H1 (cell line): ENCODE data around the gene PBX3. TPM values are rescaled to one million over a fixed set of nuclear protein-coding genes. Genes with fewer than 3 reads are reported as not detected.

ENCODE experiments used
- CTCF ChIA-PET: fragments of 300-600 bp; sonication (Branson Sonifier 250); formaldehyde crosslinking; loops from one replicate; lab custom pipeline; 2021; ENCODE audit not compliant: partially characterized antibody; lab: Charles Lee
- POLR2A ChIA-PET: fragments of 300-600 bp; sonication (Branson Sonifier 250); formaldehyde crosslinking; loops from one replicate; lab custom pipeline; 2021; ENCODE audit warnings: inconsistent platforms; ENCODE audit not compliant: partially characterized antibody; lab: Charles Lee
- DNase-seq, 2 experiments: peaks; one replicate each; pipeline versions ENCODE4 v3.0.0 to v3.0.0-alpha.2; 2010 to 2022; ENCODE audit warnings: low spot score in 2 of 2, low read depth in 1 of 2, mixed read lengths in 1 of 2
- FAIRE-seq: peaks from 2 replicates; lab custom pipeline; 2011; peaks lifted over from hg19 to GRCh38; lab: Jason Lieb, UNC
- H2AFZ ChIP-seq: 2 replicates; pipeline ENCODE4 v1.8.1; 2012; ENCODE audit warnings: low read length, inconsistent platforms
- H2AK5ac ChIP-seq: 2 replicates; pipeline ENCODE4 v1.6.1; 2013; ENCODE audit warnings: low read depth, low read length
- H2BK120ac ChIP-seq: replicated peaks from 2 replicates; pipeline ENCODE3; 2013; ENCODE audit warnings: low read depth, low read length, inconsistent platforms
- H2BK12ac ChIP-seq: 2 replicates; pipeline ENCODE4 v1.6.1; 2013; ENCODE audit warnings: low read depth, low read length
- H2BK15ac ChIP-seq: 2 replicates; pipeline ENCODE4 v1.6.1; 2013; ENCODE audit warnings: low read length
- H2BK20ac ChIP-seq: 2 replicates; pipeline ENCODE4 v1.6.1; 2013; ENCODE audit warnings: low read length
- H2BK5ac ChIP-seq: 2 replicates; pipeline ENCODE4 v1.6.1; 2013; ENCODE audit warnings: low read depth, low read length
- H3K14ac ChIP-seq: 2 replicates; pipeline ENCODE4 v1.6.1; 2013; ENCODE audit warnings: inconsistent platforms; ENCODE audit not compliant: insufficient read length
- H3K18ac ChIP-seq: 2 replicates; pipeline ENCODE4 v1.6.1; 2013; ENCODE audit warnings: low read length; ENCODE audit errors: extremely low read depth
- H3K23ac ChIP-seq: 2 replicates; pipeline ENCODE4 v1.6.1; 2013; ENCODE audit warnings: inconsistent platforms; ENCODE audit not compliant: insufficient read length
- H3K23me2 ChIP-seq: 2 replicates; pipeline ENCODE4 v1.6.1; 2013; ENCODE audit warnings: low read depth, low read length
- H3K27ac ChIP-seq: 2 replicates; pipeline ENCODE4 v1.6.1; 2011; ENCODE audit warnings: low read depth, low read length, inconsistent platforms
- H3K27me3 ChIP-seq, 4 experiments: replicated peaks in 1 of 4; 1 replicate in 1 of 4; 2 replicates in 3 of 4; pipeline versions ENCODE4 v1.6.1 to v1.8.1; 2011 to 2013; ENCODE audit warnings: low read length in 3 of 4, mild to moderate bottlenecking in 3 of 4, inconsistent platforms in 2 of 4, mixed read lengths in 2 of 4, moderate library complexity in 1 of 4; ENCODE audit not compliant: control insufficient read depth in 3 of 4, insufficient read depth in 3 of 4; ENCODE audit errors: extremely low read depth in 1 of 4
- H3K36me3 ChIP-seq, 4 experiments: 2 replicates each; pipeline versions ENCODE4 v1.6.1 to v1.8.1; 2011 to 2013; ENCODE audit warnings: mild to moderate bottlenecking in 4 of 4, low read length in 3 of 4, moderate library complexity in 2 of 4, control low read depth in 1 of 4, inconsistent platforms in 1 of 4; ENCODE audit not compliant: insufficient read depth in 4 of 4, control insufficient read depth in 2 of 4
- H3K4ac ChIP-seq: replicated peaks from 2 replicates; pipeline ENCODE3; 2013; ENCODE audit warnings: low read length, low read depth, mixed read lengths, inconsistent platforms; ENCODE audit not compliant: insufficient read length
- H3K4me1 ChIP-seq, 4 experiments: replicated peaks in 1 of 4; 1 replicate in 1 of 4; 2 replicates in 3 of 4; pipeline versions ENCODE4 v1.6.1 to v1.8.1; 2011 to 2013; ENCODE audit warnings: low read length in 3 of 4, inconsistent platforms in 2 of 4, mixed read lengths in 1 of 4; ENCODE audit not compliant: insufficient read depth in 4 of 4, control insufficient read depth in 3 of 4
- H3K4me2 ChIP-seq, 2 experiments: 2 replicates each; pipeline versions ENCODE4 v1.6.1 to v1.8.1; 2011 to 2013; ENCODE audit warnings: low read depth in 2 of 2, low read length in 2 of 2, control low read depth in 1 of 2, inconsistent platforms in 1 of 2, mild to moderate bottlenecking in 1 of 2; ENCODE audit not compliant: insufficient read depth in 1 of 2
- H3K4me3 ChIP-seq, 4 experiments: fragments of 200-600, 300-600 bp in 1 of 4; sonication (generic), shearing (Covaris generic), sonication (Bioruptor Twin) in 1 of 4; 2 replicates each; pipeline versions ENCODE4 v1.5.1 to v1.8.1; 2011 to 2016; ENCODE audit warnings: low read length in 4 of 4, low read depth in 3 of 4, control low read depth in 2 of 4, inconsistent platforms in 2 of 4, mild to moderate bottlenecking in 2 of 4, mixed read lengths in 1 of 4, moderate library complexity in 1 of 4; ENCODE audit not compliant: insufficient read depth in 2 of 4; ENCODE audit errors: extremely low read depth in 1 of 4
- H3K56ac ChIP-seq: replicated peaks from 2 replicates; pipeline ENCODE3; 2013; ENCODE audit warnings: low read depth, mild to moderate bottlenecking, mixed read lengths, low read length, inconsistent platforms; ENCODE audit not compliant: insufficient read length
- H3K79me1 ChIP-seq: 2 replicates; pipeline ENCODE4 v1.6.1; 2013; ENCODE audit warnings: low read depth, low read length, control low read depth
- H3K79me2 ChIP-seq, 2 experiments: 2 replicates each; pipeline versions ENCODE4 v1.6.1 to v1.8.1; 2012 to 2013; ENCODE audit warnings: low read length in 2 of 2, mild to moderate bottlenecking in 2 of 2, inconsistent platforms in 1 of 2; ENCODE audit not compliant: insufficient read depth in 2 of 2, control insufficient read depth in 1 of 2
- H3K9ac ChIP-seq, 4 experiments: replicated peaks in 1 of 4; 1 replicate in 1 of 4; 2 replicates in 3 of 4; pipeline versions ENCODE4 v1.6.1 to v1.8.1; 2011 to 2013; ENCODE audit warnings: low read depth in 3 of 4, low read length in 3 of 4, control low read depth in 2 of 4, mild to moderate bottlenecking in 2 of 4, moderate library complexity in 2 of 4, inconsistent platforms in 1 of 4; ENCODE audit errors: extremely low read depth in 1 of 4
- H3K9me3 ChIP-seq, 2 experiments: 2 replicates each; pipeline versions ENCODE4 v1.6.1 to v1.8.1; 2012 to 2013; ENCODE audit warnings: mild to moderate bottlenecking in 2 of 2, moderate library complexity in 2 of 2, control low read depth in 1 of 2, inconsistent platforms in 1 of 2, low read depth in 1 of 2, low read length in 1 of 2, mixed read lengths in 1 of 2; ENCODE audit not compliant: insufficient read depth in 2 of 2
- H4K20me1 ChIP-seq, 2 experiments: replicated peaks in 1 of 2; 2 replicates each; pipeline versions ENCODE3 to v1.8.1; 2011 to 2013; ENCODE audit warnings: inconsistent platforms in 2 of 2, low read length in 2 of 2, mild to moderate bottlenecking in 1 of 2; ENCODE audit not compliant: insufficient read depth in 2 of 2, control insufficient read depth in 1 of 2
- H4K5ac ChIP-seq: 2 replicates; pipeline ENCODE4 v1.6.1; 2013; ENCODE audit warnings: low read length, low read depth, mixed read lengths, inconsistent platforms; ENCODE audit not compliant: insufficient read length
- H4K8ac ChIP-seq: 2 replicates; pipeline ENCODE4 v1.8.0; 2013; ENCODE audit warnings: mild to moderate bottlenecking, moderate library complexity, low read length, inconsistent platforms; ENCODE audit not compliant: insufficient read depth; ENCODE audit errors: extremely low read depth
- H4K91ac ChIP-seq: replicated peaks from 2 replicates; pipeline ENCODE3; 2013; ENCODE audit warnings: low read length, mixed read lengths, inconsistent platforms; ENCODE audit not compliant: insufficient read length
- ASH2L ChIP-seq: fragments of 200-600, 300-600 bp; sonication (generic); IDR thresholded peaks from one replicate; pipeline ENCODE4 v1.7.1; 2017; ENCODE audit warnings: low read length
- EP300 ChIP-seq, 2 experiments: IDR thresholded peaks; 1 replicate in 1 of 2; 2 replicates in 1 of 2; pipeline ENCODE4 v1.6.1; 2011 to 2012; ENCODE audit warnings: low read depth in 2 of 2, low read length in 2 of 2, mild to moderate bottlenecking in 2 of 2, borderline replicate concordance in 1 of 2, inconsistent platforms in 1 of 2, moderate library complexity in 1 of 2
- EZH2 ChIP-seq: fragments of 200-600 bp; sonication (generic); IDR thresholded peaks from 2 replicates; pipeline ENCODE4 v1.7.1; 2012; ENCODE audit warnings: low read depth, mild to moderate bottlenecking, moderate library complexity, low read length, inconsistent platforms; ENCODE audit not compliant: severe bottlenecking
- GTF2F1 ChIP-seq: IDR thresholded peaks from 2 replicates; pipeline ENCODE4 v1.6.1; 2012; ENCODE audit warnings: low read depth, low read length, improper control_type of control experiment, borderline replicate concordance
- HDAC6 ChIP-seq: IDR thresholded peaks from one replicate; pipeline ENCODE4 v1.7.1; 2012; ENCODE audit warnings: low read depth, mild to moderate bottlenecking, inconsistent platforms, low read length, moderate library complexity
- MAFK ChIP-seq: IDR thresholded peaks from 2 replicates; pipeline ENCODE4 v1.6.1; 2012; ENCODE audit warnings: low read depth, mild to moderate bottlenecking, improper control_type of control experiment, low read length
- MAX ChIP-seq: IDR thresholded peaks from 2 replicates; pipeline ENCODE4 v1.6.1; 2012; ENCODE audit warnings: inconsistent platforms
- RBBP5 ChIP-seq: IDR thresholded peaks from 2 replicates; pipeline ENCODE4 v1.7.1; 2012; ENCODE audit warnings: low read depth, mild to moderate bottlenecking, inconsistent platforms, low read length, moderate library complexity, borderline replicate concordance
- SP4 ChIP-seq: IDR thresholded peaks from 2 replicates; pipeline ENCODE4 v1.6.1; 2012; ENCODE audit warnings: low read length, inconsistent platforms
- SRF ChIP-seq: IDR thresholded peaks from 2 replicates; pipeline ENCODE4 v1.6.1; 2011; ENCODE audit warnings: mild to moderate bottlenecking, low read depth, low read length, moderate library complexity
- SUZ12 ChIP-seq: fragments of 200-600 bp; sonication (generic); IDR thresholded peaks from 2 replicates; pipeline ENCODE4 v1.6.1; 2012; ENCODE audit warnings: mild to moderate bottlenecking, inconsistent platforms, low read length, moderate library complexity, mixed read lengths
- WGBS, 2 experiments: shearing (Covaris generic) in 1 of 2; methylation state at CpG; one replicate each; pipeline versions ENCODE4 v1.1.6 to v1.1.7; 2013 to 2015; ENCODE audit warnings: low lambda C conversion rate in 2 of 2, mixed read lengths in 2 of 2, inconsistent platforms in 1 of 2, low coverage in 1 of 2, missing lambda C conversion rate in 1 of 2; ENCODE audit not compliant: insufficient replicate concordance in 2 of 2, insufficient coverage in 1 of 2, insufficient read length in 1 of 2; ENCODE audit errors: extremely low coverage in 1 of 2, missing lambda C conversion rate in 1 of 2; 5-methylcytosine and 5-hydroxymethylcytosine counted together
- polyA plus RNA-seq, 7 experiments: library from polyadenylated mRNA; depleted of rRNA in 3 of 7; stranded (reverse) in 5 of 7; unstranded in 2 of 7; fragments of >200 nt in 5 of 7; fragments of 200-250 nt in 2 of 7; gene quantifications; 1 replicate in 5 of 7; 2 replicates in 1 of 7; 4 replicates in 1 of 7; pipeline versions ENCODE4 v1.2.1 to v1.2.3, GENCODE V29; 2011 to 2013; ENCODE audit warnings: missing spikeins in 2 of 7, mixed read lengths in 2 of 7
- total RNA-seq: library from RNA; stranded (reverse); fragmentation: NEBNext Ultra II Directional; extraction: Animal tissue kit (Norgen Biotek cat#: 25700); gene quantifications from 2 replicates; pipeline ENCODE4 v1.2.1, GENCODE V29; 2021

Gene PBX3
- total and polyA plus RNA-seq, 2 of the 8 experiments (the other 6 are each of a cell fraction or from before 2014, with no cell fraction given) = 22.7 to 44.3 TPM

DNA sequence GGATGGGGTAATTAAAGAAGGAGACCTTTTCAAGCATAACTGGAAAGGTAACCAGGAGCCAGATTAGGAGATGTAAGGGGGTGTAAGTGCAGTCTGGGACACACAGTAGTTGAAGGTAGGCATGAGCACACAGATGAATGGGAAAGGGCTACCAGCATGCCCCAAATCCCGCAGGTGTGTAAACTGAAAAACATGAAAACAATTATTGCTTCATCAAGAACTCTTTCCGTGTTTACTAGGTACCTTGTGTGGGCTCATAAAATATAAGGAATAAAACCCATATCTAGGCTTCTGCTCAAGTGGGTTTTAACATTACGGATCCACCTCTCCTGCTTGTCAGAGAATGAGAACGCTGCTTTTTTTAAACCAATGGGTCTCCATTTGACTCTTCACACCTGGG, 41.3 kb upstream of the PBX3 start:
- Histone ChIP-seq H3K4me1 (peaks cover 0 to 11% (median 5%) of the 10 kb centered on the region in 4 experiments; a peak in 6 of 7 replicates), H4K20me1 (no peaks in the 10 kb centered on the region), H2BK120ac (no peak overlapping the region), H4K91ac (no peak overlapping the region), H2AFZ (no peak overlapping the region), H4K5ac (no peak overlapping the region), H3K79me1 (peaks cover 7% of the 10 kb centered on the region; the same call in 1 of the 2 replicates), H3K18ac (no peak overlapping the region), H4K8ac (no peak overlapping the region), H2AK5ac (no peak overlapping the region), H3K23ac (no peak overlapping the region), H2BK15ac (peak overlapping the region; percentile 48; the same call in 1 of the 2 replicates), H3K79me2 (peaks cover 11 to 48% of the 10 kb centered on the region in 2 experiments), H2BK20ac (no peak overlapping the region), H3K27me3 (no peaks in the 10 kb centered on the region), H3K4me2 (peak overlapping the region; percentile 78 to 89), H3K14ac (no peak overlapping the region), H3K23me2 (0 out of 2 replicates have a peak, but pooled peaks cover 4% of the 10 kb centered on the region), H3K36me3 (no peaks in the 10 kb centered on the region), H3K9me3 (no peaks in the 10 kb centered on the region), H3K4me3 (peak overlapping the region; percentile 79 to 93 (median 82); a peak in 7 of 8 replicates), H3K4ac (no peak overlapping the region), H3K27ac (no peak overlapping the region), H2BK12ac (0 out of 2 replicates have a peak overlapping the region, but pooled peaks have one; percentile 11), H2BK5ac (no peak overlapping the region), H3K56ac (no peak overlapping the region), H3K9ac (no peak overlapping the region; a peak in 1 of 7 replicates)
- FAIRE-seq (no peak), DNase-seq (no peak)
- TF ChIP-seq MAX = no peak
- no peak for TF ChIP-seq MAFK
- TF ChIP-seq SUZ12 = no peak
- no peak for TF ChIP-seq SRF
- TF ChIP-seq EP300 (IDR thresholded peaks at IDR 0.05; ENCODE audit: borderline replicate concordance in 1 of 2, low read depth in 2 of 2, low read length in 2 of 2) = no peak
- no peak for TF ChIP-seq SP4
- TF ChIP-seq RBBP5 = no peak
- no peak for TF ChIP-seq EZH2
- no peak for TF ChIP-seq ASH2L
- no peak for TF ChIP-seq HDAC6
- no peak for TF ChIP-seq GTF2F1
- ChIA-PET CTCF (interaction anchor here (1.2 kb wide), 1 partner anchor 348 kb away, joined by 3 read pairs; no protein-coding TSS in a partner anchor), POLR2A (interaction anchor here (1.0 to 1.6 kb wide), 3 partner anchors 11 to 40 kb away, joined by 3 to 10 read pairs (median 4); no protein-coding TSS in a partner anchor)
- 88% methylated on average over 4 of the region's 4 CpGs; no CpG with 5 or more reads in 1 of the 2 experiments for WGBS, 2 experiments
